Stimulated activated CD4-positive, alpha-beta T cell treated with anti-CD3 and anti-CD28 coated beads, TNF-alpha, amount 100 ng/mL, for 1 hour (primary cell): ENCODE data around the gene CNOT4.
"Not testable (repeated sequence)": the region's sequence is repeated elsewhere in the genome, so short reads cannot be mapped to it uniquely, and the experiment has no call there.

Experiments
- DNase-seq, 3 donors: peaks; one replicate each; pipeline ENCODE4 v3.0.0-alpha.2; 2020; ENCODE audit warnings: low read depth in 3 of 3, low spot score in 1 of 3

CNOT4 gene

GRCh38 chr7:135514856-135515255 lies 5.0 kb upstream of the CNOT4 start:
- DNase-seq, result no peak

DNA sequence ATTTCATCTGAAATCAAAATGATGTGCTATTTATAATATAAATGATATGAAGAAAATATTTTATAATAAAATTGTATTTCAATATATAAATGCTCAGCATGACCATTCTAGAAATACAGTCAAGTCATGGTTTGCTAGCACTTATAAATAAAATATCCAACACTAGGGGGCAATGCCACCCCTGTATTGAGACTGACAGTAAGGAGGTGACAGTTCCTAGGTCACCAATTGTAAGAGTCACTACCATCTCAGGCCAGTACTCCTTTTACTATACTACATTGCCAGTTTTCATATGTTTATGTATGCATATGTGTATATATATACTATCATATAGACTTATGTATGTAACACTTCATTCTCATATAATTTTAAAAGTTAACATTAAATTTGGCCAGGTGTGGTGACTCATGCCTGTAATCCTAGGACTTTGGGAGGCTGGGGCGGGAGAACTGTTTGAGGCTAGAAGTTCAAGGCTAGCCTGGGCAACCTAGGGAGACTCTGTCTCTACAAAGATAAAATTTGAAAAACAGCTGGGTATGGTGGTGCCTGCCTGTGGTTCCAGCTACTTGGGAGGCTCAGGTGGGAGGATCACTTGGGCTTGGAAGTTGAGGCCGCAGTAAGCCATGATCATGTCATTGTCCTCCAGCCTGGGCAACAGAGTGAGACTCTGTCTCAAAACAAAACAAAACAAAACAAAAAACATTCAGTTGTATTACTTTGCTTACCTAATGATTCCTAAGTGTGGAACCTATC lies 2.4 kb upstream of the CNOT4 start:
- no peak for DNase-seq

DNA sequence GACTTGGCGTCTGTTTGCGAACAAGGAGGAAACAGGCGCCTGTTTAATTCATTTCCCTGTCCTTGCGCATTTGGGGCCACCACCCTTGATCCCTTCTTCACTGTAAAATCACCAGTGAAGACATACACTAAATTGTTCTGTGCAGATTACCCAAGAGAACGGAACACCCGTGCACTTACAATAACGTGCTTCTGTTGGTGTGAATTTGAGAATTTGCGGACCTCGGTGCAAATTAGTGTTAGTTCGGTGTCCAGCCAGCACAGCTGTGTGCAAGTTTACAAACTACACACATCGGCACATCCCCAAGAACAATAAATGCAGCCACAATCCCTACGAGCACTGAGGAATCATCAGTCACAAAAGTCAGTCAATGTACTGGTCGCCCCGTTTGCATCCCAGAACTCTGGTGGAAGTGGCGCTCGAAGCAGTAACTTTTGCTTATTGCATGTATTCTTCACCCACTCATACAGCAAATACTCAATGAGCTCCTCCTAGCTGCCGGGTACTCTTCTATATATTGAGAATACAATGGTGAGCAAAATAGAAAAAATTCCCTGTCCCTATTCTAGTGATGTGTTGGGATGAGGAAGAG lies 786 bp upstream of the CNOT4 start:
- no peak for DNase-seq

DNA sequence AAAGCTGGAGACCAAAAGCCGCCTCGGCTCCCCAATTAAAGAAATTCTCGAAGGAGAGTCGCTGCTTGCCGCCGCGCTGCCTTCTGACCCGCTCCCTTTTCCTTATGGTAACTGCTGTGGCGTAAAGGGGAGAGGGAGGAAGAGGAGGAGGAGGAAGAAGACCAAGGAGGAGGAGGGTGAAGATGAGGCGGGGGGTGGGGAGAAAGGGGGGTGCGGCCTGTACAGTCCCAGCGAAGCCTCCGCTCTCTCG lies 388 bp downstream of the CNOT4 start:
- no peak for DNase-seq

DNA sequence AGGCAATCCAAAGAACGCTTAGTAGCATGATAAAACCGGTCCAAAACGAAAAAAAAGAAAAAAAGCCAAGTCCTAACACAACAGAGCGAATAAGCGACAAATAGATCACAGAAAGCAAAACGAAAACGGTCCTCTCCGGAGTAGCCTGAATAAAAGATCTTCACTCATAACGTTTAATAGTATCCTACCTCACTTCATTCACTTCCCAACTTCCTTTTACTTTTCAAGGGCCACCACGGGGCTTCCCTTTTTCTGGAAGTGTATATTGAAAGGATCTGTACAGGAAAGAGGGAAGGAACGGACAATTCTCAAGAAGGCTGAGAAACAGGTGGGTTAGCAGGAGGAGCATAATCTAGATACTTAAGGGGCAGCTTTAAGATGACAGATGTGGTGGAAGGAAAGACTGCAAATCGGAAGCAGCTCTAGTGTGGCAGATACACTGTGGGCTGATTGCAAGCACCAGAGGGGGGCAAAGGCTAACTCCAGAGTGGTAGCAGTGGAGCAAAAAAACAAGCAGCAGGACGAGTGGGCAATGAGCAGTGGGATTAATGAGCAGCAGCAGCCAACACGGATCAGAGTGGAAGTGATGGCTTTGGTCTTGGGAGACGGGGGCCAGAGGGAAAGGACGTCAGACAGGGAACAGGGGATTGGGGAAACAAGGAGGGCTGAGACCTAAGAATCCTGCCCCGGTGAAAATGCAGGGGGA lies 866 bp downstream of the CNOT4 start:
- DNase-seq, result no peak

DNA sequence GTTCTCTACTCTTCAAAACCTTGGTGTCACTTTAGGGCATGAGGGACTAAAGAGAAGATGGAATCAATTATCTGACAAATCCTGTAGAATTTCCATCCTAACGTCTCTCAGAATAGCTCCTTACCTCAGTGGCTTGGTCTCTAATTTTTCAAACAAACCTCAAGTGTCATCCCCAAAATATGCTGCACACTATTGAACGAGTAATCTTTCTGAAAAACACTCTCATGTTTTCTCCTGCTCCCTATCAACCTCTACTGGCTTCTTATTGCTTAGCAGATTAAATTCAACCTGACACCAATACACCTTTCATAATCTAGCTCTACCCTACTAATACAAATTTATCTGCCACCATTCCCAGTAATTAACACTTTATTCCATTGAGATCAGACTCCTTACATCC lies 8.5 kb downstream of the CNOT4 start:
- DNase-seq, result no peak

DNA sequence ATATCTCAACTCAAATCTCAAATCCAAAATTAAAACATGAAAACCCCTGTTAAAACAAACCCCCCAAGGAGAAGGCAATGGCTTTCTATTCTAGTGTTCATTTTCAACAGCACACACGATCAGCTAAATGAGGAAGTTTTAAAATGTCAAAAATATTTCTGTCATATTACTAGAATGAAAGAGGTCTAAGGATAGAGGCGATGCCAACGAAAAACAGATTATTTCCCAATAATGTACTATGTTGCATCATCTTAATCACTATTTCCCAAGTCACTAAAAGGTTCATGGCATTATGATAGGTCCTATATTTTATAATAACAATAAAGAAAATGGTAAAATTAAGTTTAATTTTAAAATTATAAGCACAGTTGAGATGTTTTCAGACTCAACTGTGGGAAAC lies 10.1 kb downstream of the CNOT4 start:
- no peak for DNase-seq

DNA sequence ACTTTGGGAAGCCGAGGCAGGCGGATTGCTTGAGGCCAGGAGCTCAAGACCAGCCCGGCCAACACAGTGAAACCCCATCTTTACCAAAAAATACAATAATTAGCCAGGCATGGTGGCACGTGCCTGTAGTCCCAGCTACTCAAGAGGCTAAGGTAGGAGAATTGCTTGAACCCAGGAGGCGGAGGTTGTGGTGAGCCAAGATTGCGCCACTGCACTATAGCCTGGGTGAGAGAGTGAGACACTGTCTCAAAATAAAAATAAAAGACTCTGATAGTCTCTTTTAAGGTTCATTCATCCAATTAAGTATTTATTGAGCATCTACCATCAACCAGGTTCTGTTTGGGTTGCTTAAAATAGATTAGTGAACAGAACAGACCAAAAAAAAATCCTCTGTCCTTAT lies 12.7 kb downstream of the CNOT4 start:
- DNase-seq, result not testable (repeated sequence)

DNA sequence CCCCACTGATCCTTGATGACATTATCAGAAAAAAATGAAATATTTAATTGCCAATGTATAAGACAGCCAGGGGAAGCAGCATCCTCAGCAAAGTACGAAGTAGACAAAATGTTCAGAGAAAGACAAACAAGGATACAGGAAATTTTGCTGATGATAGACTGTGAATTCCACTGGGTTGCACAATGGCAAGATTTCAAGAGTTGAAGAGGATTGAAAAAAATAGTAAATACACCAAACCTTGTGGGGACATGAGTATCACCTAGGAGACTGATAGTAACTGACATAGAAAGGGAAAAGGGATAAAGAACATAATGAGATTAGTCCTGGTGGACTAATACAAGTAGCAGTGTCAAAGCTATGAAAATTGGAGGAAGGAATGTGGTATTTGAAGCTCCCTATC lies 16.5 kb downstream of the CNOT4 start:
- DNase-seq, result no peak

DNA sequence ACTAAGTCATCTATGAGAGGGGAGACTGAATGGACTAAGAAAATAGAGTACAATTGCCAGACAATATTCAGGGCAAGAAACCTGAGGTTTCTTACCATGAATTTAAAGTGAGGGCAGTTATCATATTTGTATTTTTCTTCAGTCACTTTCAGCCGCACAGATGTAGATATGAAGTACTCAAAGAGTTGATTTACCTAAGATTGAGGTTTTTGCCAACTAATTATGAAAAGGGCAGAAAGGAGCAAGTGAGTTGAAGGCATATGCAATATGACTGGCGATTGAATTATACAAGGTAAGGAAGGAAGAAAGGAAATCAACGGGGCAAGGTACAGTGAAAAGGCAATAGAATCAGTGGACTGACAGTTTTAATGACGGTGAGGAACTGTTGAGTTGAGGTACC lies 17.8 kb downstream of the CNOT4 start:
- DNase-seq, result no peak

DNA sequence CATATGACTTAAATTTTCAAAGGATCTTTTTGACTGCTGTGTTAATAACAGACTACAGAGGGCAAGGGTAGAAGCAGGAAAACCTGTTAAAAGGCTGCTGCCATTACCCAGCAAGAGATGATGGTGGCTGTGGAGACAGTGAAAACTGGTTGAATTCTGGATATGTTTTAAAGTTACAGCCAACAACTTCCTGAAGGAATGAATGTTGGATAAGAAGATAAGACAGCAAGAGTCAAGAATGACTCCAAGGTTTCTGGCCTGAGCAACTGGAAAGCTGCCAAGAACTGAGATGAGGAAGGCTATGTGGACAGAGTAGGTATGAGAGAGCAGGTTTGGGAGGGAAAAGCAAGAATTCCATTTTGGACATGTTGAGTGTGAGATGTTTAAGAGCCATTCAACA lies 19.1 kb downstream of the CNOT4 start:
- no peak for DNase-seq

DNA sequence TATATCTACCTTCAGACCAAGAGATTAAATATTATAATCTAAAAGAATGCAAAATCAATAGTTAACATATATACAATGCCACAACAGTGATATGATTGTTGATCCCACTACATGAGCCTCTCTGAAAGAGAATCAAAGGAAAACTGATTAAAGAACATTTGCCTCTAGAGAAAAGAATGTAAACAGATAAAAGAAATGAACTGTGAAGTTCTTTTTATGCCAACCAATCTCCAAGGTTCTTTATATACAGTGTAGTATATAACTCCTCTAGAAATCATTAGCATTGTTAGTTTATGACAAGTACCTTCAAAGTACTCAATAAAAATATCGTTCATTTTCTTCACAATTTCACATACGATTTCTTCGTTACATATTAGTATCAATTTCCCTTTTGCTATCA lies 20.1 kb downstream of the CNOT4 start:
- no peak for DNase-seq

- no peak for DNase-seq
Measured at GRCh38 chr7:135486261-135486920, 23.5 kb downstream of the CNOT4 start.

DNA sequence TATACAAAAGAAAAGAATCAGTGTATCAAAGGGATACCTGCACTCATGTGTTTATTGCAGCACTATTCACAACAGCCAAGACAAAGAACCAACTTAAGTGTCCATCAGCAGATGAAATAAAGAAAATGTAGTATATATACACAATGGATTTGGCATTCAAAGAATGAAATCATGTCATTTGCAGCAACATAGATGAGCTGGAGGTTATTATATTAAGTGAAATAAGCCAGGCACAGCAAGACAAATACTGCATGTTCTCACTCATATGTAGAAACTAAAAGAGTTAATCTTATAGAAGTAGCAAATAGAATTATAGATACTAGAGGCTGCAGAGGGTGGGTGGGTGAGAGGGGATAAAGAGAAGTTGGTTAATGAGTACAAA lies 28.3 kb downstream of the CNOT4 start:
- no peak for DNase-seq

DNA sequence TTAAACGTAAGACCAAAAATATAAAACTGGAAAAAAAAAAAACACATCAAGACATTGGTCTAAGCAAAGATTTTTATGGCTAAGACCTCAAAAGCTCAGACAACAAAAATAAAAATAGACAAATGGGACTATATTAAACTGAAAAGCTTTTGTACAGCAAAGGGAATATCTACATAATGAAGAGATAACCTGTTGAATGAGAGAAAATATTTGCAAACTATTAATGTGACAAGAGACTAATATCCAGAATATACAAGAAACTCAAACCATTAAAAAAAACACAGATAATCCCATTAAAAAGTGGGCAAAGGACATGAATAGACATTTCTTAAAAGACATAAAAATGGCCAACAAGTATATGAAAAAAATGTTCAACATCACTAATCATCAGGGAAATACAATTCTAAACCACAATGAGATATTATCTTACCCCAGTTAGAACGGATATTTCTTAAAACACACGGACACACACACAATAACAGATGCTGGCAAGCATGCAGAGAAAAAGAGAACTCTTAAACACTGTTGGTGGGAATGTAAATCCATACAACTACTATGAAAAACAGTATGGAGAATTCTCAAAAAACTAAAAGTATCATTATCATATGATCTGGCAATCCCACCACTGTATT lies 28.8 kb downstream of the CNOT4 start:
- DNase-seq, result no peak

- DNase-seq, result no peak
Measured at GRCh38 chr7:135475521-135475920, 34.4 kb downstream of the CNOT4 start.

- DNase-seq, result not testable (repeated sequence)
Measured at GRCh38 chr7:135469705-135470104, 40.2 kb downstream of the CNOT4 start.

- DNase-seq, result no peak
Measured at GRCh38 chr7:135467207-135467711, 42.6 kb downstream of the CNOT4 start.

DNA sequence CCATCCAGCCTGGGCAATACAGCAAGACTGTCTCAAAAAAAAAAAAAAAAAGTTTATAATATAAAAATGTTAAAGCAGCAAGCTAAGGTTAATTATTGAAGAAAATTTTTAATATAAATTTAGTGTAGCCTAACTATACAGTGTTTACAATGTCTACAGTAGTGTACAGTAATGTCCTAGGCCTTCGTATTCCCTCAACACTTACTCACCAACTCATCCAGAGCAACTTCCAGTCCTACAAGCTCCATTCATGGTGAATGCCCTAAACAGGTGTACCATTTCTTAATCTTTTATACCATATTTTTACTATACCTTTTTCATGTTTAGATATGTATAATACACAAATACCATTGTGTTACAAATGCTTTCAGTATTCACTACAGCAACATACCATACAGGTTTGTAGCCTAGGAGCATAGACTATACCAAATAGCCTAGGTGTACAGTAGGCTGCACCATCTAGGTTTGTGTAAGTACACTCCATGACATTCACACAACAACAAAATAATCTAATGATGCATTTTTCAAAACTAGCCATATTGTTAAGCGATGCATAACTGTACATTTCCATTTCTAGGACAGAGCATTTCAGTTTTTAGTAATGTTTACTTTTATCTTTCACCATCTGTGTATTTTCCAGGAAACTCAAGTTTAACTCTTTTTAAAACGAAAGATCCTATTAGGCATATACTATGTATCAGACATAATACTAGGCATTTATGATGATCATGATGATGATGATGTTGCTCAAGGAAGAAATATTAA lies 43.3 kb downstream of the CNOT4 start:
- no peak for DNase-seq

- no peak for DNase-seq
Measured at GRCh38 chr7:135463908-135464307, 46.0 kb downstream of the CNOT4 start.
